Stromal cell of bone marrow (primary cell): ENCODE results near the gene OR2T11.
A peak's percentile ranks its signal among the peaks of the same experiment; 100 is the strongest.
"Not testable (repeated sequence)": the region's sequence is repeated elsewhere in the genome, so short reads cannot be mapped to it uniquely, and the experiment has no call there.

Experiments
- DNase-seq: peaks from one replicate; pipeline ENCODE4 v3.0.0-alpha.2; 2012; ENCODE audit warnings: low read depth

OR2T11 gene

GRCh38 chr1:248618878-248619277 lies 16.0 kb downstream of the OR2T11 start:
- DNase-seq: peak; percentile 13

GRCh38 chr1:248618119-248618518 lies 16.8 kb downstream of the OR2T11 start:
- no peak for DNase-seq

GRCh38 chr1:248613742-248614141 lies 21.1 kb downstream of the OR2T11 start:
- DNase-seq: no peak

GRCh38 chr1:248611883-248612414 lies 22.9 kb downstream of the OR2T11 start:
- no peak for DNase-seq

GRCh38 chr1:248610301-248610700 lies 24.6 kb downstream of the OR2T11 start:
- DNase-seq: no peak

GRCh38 chr1:248599396-248599795 lies 35.5 kb downstream of the OR2T11 start:
- no peak for DNase-seq

GRCh38 chr1:248597589-248597988 lies 37.3 kb downstream of the OR2T11 start, which contains the start of gene OR2T10:
Gene OR2T10 (minus strand): TSS chr1:248597700. CDS start chr1:248593768, 3,932 bp downstream.
- no peak for DNase-seq

GRCh38 chr1:248596615-248597014 lies 38.3 kb downstream of the OR2T11 start:
- no peak for DNase-seq

- DNase-seq: no peak
These were observed 41.7 kb downstream of the OR2T11 start for GRCh38 chr1:248593226-248593625.

- no peak for DNase-seq
These were observed 42.2 kb downstream of the OR2T11 start for GRCh38 chr1:248592655-248593054.

GRCh38 chr1:248590055-248590454 lies 44.8 kb downstream of the OR2T11 start:
- DNase-seq: no peak

- no peak for DNase-seq
These were observed 45.6 kb downstream of the OR2T11 start for GRCh38 chr1:248589334-248589733.

GRCh38 chr1:248585266-248585665 lies 49.6 kb downstream of the OR2T11 start:
- no peak for DNase-seq

GRCh38 chr1:248576260-248576980 lies 58.5 kb downstream of the OR2T11 start:
- no peak for DNase-seq

- not testable (repeated sequence) for DNase-seq
These were observed 60.2 kb downstream of the OR2T11 start, which contains the start of gene OR2T34 for GRCh38 chr1:248574657-248575056. Gene OR2T34 (minus strand): TSS chr1:248574757. CDS start chr1:248574757, 0 bp downstream.

GRCh38 chr1:248573856-248574255 lies 61.0 kb downstream of the OR2T11 start:
- DNase-seq: not testable (repeated sequence)
